Stimulated activated effector memory CD8-positive, alpha-beta T cell treated with anti-CD3 and anti-CD28 coated beads, Interleukin-12 subunit alpha, Interleukin-12 subunit beta, amount 100 ng/mL, for 72 hours (primary cell): ENCODE measurements around the gene SLC18A2.

Experiments
- ATAC-seq: fragments of 150-1000 bp; cut with Tn5 transposase; 2 replicates; pipeline ENCODE4 v1.10.0; 2021
- DNase-seq, 2 donors: peaks; one replicate each; pipeline ENCODE4 v3.0.0; 2021 to 2022; ENCODE audit warnings: low spot score in 2 of 2
- H3K27ac Mint-ChIP-seq: one replicate; pipeline ENCODE4 v1.8.0; 2022; ENCODE audit warnings: mild to moderate bottlenecking, mixed read lengths
- H3K36me3 Mint-ChIP-seq: one replicate; pipeline ENCODE4 v1.8.0; 2022; ENCODE audit warnings: mild to moderate bottlenecking, mixed read lengths
- H3K4me1 Mint-ChIP-seq: one replicate; pipeline ENCODE4 v1.8.0; 2022; ENCODE audit warnings: mixed read lengths
- H3K4me3 Mint-ChIP-seq: one replicate; pipeline ENCODE4 v1.8.0; 2022; ENCODE audit warnings: mild to moderate bottlenecking, mixed read lengths
- H3K9me3 Mint-ChIP-seq: one replicate; pipeline ENCODE4 v1.8.0; 2022; ENCODE audit warnings: mixed read lengths

Gene SLC18A2

DNA sequence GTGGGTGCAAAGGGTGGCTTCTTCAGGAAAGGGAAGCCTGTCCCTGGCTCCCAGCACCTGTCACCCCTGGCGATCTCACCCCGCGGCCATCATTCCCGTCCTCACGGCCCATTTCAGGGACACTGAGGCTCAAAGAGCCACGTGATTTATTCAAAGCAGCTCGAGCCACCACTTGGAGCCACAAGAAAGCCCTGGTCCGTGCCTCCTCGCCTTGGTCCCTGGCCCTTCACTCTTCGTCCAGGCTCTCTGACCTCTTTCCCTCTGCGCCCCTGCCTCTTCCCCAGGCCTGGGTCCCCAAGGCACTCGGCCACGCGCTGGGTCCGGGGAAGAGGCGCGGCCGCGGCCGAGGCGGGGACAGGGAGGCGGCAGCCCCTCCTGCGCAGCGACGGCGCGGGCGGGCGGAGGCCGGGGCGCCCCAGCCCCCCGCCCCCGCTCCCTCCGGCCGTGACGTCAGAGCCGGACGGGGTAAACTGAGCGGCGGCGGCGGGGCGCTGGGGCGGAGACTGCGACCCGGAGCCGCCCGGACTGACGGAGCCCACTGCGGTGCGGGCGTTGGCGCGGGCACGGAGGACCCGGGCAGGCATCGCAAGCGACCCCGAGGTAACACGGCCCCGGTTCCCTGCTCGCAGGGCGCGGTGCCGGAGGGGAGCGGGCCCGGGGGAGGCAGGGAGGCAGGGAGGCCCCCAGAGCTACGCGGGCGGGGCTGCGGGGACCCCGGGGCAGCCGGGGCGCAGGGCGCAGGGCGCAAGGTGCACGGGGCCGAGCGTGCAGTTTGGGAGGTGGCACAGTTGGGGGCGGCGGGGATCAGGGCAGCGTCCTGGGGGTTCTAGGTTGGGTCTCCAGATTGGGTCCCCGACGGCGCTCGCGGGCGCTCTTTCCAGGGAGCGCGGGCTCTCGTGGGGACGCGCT, at the start of gene SLC18A2:
TSS of gene SLC18A2 (plus strand) at position 494 of the 909 bp plus-strand sequence. CDS start 580 bp downstream, outside the sequence.
- H3K4me1 Mint-ChIP-seq, result no peaks in the 10 kb centered on the region
- no peak within 1 kb of the TSS for H3K4me3 Mint-ChIP-seq
- ATAC-seq (no peak), DNase-seq (no peak)
- H3K9me3 Mint-ChIP-seq, result peaks cover 2% of the 10 kb centered on the region
- no peak within 1 kb of the TSS for H3K27ac Mint-ChIP-seq
- H3K36me3 Mint-ChIP-seq, result no peaks in the 10 kb centered on the region

GRCh38 chr10:117197189-117197588, 43.7 kb upstream of the SLC18A2 start, which contains the start of gene KCNK18:
Gene KCNK18, plus strand, starts transcription at chr10:117197489. Its CDS starts 0 bp downstream, at chr10:117197489.
- H3K27ac Mint-ChIP-seq, result no peak within 1 kb of the TSS
- no peak for DNase-seq
- H3K4me1 Mint-ChIP-seq, result no peaks in the 10 kb centered on the region
- no peaks in the 10 kb centered on the region for H3K9me3 Mint-ChIP-seq
- ATAC-seq, result no peak
- no peak within 1 kb of the TSS for H3K4me3 Mint-ChIP-seq
- no peaks in the 10 kb centered on the region for H3K36me3 Mint-ChIP-seq

DNA sequence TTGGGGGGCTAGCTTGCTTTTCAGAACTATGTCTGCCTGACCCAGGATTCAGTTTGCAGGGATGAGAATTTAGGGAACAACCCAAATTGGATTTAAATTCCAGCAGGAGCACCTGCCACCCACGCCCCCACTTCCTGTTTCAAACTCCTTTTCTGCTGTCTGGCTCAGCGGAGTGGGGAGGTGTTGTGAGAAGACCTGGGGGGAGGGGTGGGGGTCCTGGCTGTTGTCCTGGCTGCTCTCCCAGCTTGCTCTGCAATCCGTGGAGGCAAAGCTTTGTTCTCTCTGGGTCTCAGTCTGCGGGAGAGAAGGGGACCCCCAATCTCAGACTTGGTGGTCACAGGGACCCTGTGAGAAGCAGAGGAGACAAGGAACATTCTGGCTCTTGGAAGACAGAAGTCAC, 42.8 kb upstream of the SLC18A2 start:
- Mint-ChIP-seq H3K4me1 (no peaks in the 10 kb centered on the region), H3K9me3 (no peaks in the 10 kb centered on the region), H3K36me3 (no peaks in the 10 kb centered on the region), H3K27ac (no peak overlapping the region), H3K4me3 (no peak overlapping the region)
- ATAC-seq, result no peak
- DNase-seq, result no peak

- H3K4me3 Mint-ChIP-seq, result no peak overlapping the region
- H3K36me3 Mint-ChIP-seq, result no peaks in the 10 kb centered on the region
- H3K9me3 Mint-ChIP-seq, result peaks cover 3% of the 10 kb centered on the region
- H3K4me1 Mint-ChIP-seq, result no peaks in the 10 kb centered on the region
- ATAC-seq (peak; percentile 20), DNase-seq (no peak)
- H3K27ac Mint-ChIP-seq, result no peak overlapping the region
These were observed 39.1 kb upstream of the SLC18A2 start for GRCh38 chr10:117201826-117202225.

GRCh38 chr10:117204316-117204715, 36.6 kb upstream of the SLC18A2 start:
- no peak overlapping the region for H3K4me3 Mint-ChIP-seq
- H3K27ac Mint-ChIP-seq, result no peak overlapping the region
- no peak for ATAC-seq
- no peak for DNase-seq
- H3K9me3 Mint-ChIP-seq, result peaks cover 3% of the 10 kb centered on the region
- no peaks in the 10 kb centered on the region for H3K36me3 Mint-ChIP-seq
- no peaks in the 10 kb centered on the region for H3K4me1 Mint-ChIP-seq

DNA sequence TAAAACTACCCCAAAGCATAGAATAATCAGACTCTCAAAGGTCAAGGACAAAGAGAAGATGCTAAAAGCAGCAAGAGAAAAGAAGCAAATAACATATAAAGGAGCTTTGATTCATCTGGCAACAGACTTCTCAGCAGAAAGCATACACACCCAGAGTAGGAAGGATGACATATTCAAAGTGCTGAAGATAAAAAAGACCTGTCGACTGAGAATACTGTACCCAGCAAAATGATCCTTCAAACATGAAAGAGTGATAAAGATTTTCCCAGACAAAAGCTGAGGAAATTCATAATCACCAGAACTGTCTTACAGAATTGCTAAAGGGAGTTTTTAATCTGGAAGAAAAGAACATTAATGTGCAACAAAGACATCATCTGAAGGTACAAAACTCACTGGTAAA, 28.7 kb upstream of the SLC18A2 start:
- H3K36me3 Mint-ChIP-seq, result no peaks in the 10 kb centered on the region
- H3K27ac Mint-ChIP-seq, result no peak overlapping the region
- H3K4me1 Mint-ChIP-seq, result peaks cover 5% of the 10 kb centered on the region
- H3K4me3 Mint-ChIP-seq, result no peak overlapping the region
- DNase-seq (no peak), ATAC-seq (no peak)
- H3K9me3 Mint-ChIP-seq, result peaks cover 13% of the 10 kb centered on the region

- no peak overlapping the region for H3K4me3 Mint-ChIP-seq
- no peak overlapping the region for H3K27ac Mint-ChIP-seq
- no peak for ATAC-seq
- no peak for DNase-seq
- no peaks in the 10 kb centered on the region for H3K36me3 Mint-ChIP-seq
- peaks cover 9% of the 10 kb centered on the region for H3K4me1 Mint-ChIP-seq
- H3K9me3 Mint-ChIP-seq, result peaks cover 13% of the 10 kb centered on the region
These were observed 26.5 kb upstream of the SLC18A2 start for GRCh38 chr10:117214401-117214800.

DNA sequence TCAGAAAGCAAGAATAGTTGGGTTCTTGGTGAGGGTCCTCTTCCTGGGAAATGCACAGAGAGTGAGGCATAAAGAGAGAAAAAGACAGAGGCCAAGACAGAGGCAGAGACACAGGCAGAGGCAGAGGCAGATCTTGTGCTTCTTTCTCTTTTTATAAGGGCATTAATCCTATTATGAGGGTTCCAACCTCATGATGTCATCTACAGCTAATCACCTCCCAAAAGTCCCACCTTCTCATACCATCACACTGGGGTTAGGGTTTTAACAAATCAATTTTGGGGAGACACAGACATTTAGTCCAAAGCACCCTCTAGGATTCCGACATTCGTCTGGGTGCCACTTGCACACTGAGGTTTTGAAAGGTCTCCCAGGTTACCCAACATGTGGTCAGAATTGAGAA, 25.8 kb upstream of the SLC18A2 start:
- no peak overlapping the region for H3K27ac Mint-ChIP-seq
- peaks cover 9% of the 10 kb centered on the region for H3K4me1 Mint-ChIP-seq
- DNase-seq (no peak), ATAC-seq (no peak)
- peaks cover 13% of the 10 kb centered on the region for H3K9me3 Mint-ChIP-seq
- H3K4me3 Mint-ChIP-seq, result no peak overlapping the region
- no peaks in the 10 kb centered on the region for H3K36me3 Mint-ChIP-seq

DNA sequence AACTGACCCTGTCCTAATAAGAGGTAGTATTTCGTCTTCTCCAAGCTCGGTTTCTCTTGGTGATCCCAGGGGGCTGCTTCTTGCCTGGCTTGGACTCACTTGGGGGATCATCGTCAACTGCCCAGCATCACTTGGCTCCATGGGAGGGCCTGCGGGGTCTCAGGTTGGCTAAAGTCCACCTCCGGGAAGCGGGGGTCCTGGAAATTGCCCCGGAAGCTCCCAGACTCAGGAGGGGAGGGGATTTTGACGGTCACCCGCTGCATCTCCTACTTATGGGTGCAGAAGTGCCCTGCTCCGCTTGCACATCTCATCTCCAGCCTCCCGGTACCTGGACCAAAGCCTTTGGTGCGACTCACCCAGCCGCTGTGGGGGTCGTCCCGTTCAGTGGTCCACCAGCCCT, 24.9 kb upstream of the SLC18A2 start:
- ATAC-seq (no peak), DNase-seq (no peak)
- H3K9me3 Mint-ChIP-seq, result peaks cover 13% of the 10 kb centered on the region
- H3K4me1 Mint-ChIP-seq, result peaks cover 9% of the 10 kb centered on the region
- H3K4me3 Mint-ChIP-seq, result peak overlapping the region; percentile 75
- no peaks in the 10 kb centered on the region for H3K36me3 Mint-ChIP-seq
- H3K27ac Mint-ChIP-seq, result no peak overlapping the region

DNA sequence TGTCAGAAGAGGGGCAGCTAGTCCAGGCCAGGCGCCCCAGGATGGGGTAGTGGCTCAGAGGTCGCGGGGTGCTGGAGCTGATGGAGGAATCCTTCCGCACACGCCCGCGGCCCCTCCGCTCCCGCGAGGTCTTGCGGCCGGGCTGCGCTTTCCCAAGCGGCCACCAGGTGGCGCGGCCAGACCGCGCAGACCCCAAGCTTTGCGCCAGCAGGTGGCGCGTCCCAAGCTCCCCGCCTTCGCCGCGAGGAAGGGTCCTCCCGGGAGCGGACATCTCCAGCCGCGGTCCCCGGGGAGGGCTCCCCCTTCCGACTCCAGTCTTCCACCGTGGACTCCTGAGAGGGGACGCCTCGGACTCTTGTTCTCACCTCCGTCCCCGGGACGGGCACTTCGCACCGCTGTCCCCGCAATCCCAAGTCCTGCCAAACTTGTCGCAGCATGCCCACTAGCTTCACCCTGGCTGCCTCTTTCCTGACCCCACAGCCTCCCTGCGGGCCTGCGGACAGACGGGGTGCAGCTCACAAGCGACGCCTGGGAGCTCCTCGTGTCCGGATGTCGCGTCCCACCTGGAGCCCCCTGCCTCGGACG, 24.2 kb upstream of the SLC18A2 start:
- peaks cover 7% of the 10 kb centered on the region for H3K9me3 Mint-ChIP-seq
- ATAC-seq, result peak; percentile 76
- peaks cover 9% of the 10 kb centered on the region for H3K4me1 Mint-ChIP-seq
- H3K36me3 Mint-ChIP-seq, result no peaks in the 10 kb centered on the region
- peak overlapping the region; percentile 75 for H3K4me3 Mint-ChIP-seq
- peak; percentile 79 to 82 for DNase-seq
- H3K27ac Mint-ChIP-seq, result peak overlapping the region; percentile 48

DNA sequence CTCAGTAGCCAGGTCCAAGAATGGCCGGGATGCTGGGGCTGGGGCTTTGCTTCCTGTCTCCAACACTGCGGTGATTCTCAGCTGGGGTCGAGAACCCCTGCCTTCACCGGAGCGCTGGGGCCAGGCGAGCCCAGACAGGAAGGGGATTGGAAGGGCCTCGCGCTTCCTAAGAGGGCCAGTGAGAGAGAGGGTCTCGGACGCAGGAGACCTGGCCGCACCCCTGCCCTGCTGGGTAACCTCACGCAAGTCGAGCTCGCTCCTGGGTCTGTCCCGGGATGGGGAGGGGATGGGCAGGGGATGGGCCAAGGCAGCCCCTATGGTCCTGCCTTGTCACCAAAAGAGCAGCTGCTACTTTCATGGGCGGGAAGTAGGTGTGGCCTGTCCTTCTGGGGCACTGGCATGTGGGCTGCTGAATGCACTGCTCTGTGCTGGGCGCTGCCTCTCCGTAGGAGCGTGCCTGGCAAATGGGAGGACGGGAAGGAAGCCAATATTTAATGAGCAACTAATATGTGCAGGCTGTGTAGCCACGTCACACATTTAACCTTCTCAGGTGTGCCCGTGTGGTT, 23.6 kb upstream of the SLC18A2 start:
- H3K27ac Mint-ChIP-seq, result peak overlapping the region; percentile 48
- H3K4me1 Mint-ChIP-seq, result peaks cover 9% of the 10 kb centered on the region
- H3K4me3 Mint-ChIP-seq, result peak overlapping the region; percentile 75
- no peaks in the 10 kb centered on the region for H3K36me3 Mint-ChIP-seq
- H3K9me3 Mint-ChIP-seq, result peaks cover 3% of the 10 kb centered on the region
- DNase-seq (peak; percentile 2 to 53), ATAC-seq (peak; percentile 55)

GRCh38 chr10:117218654-117219053, 22.3 kb upstream of the SLC18A2 start:
- H3K27ac Mint-ChIP-seq, result no peak overlapping the region
- no peak overlapping the region for H3K4me3 Mint-ChIP-seq
- H3K9me3 Mint-ChIP-seq, result no peaks in the 10 kb centered on the region
- no peaks in the 10 kb centered on the region for H3K36me3 Mint-ChIP-seq
- ATAC-seq, result no peak
- no peak for DNase-seq
- H3K4me1 Mint-ChIP-seq, result peaks cover 9% of the 10 kb centered on the region

DNA sequence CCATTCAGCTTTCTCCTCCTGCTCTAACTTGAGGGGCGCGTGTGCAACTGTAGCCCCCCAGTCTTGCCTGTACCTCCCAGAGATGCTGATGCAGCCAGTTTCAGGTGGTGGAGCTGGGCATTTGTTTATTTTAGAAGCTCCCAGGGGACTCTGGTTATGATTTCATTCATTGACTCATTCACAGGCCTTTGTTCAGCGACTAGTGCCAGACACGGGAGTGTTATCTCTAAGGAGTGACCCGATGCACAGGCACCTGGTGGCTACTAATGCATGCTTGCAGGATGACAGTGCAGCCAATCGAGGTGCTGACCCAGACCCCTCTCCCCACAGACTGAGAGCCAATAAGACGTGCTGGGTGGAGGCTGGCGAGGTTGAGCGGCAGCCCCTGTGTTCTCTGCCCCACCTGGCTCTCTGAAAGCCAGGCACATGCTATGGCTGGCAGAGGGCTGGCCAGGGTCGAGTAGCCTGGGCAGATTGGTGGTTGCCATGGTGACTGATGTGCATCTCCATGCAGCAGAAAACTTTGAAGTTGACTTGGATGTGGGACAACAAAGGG, 19.7 kb upstream of the SLC18A2 start:
- no peak overlapping the region for H3K27ac Mint-ChIP-seq
- DNase-seq (no peak), ATAC-seq (no peak)
- no peak overlapping the region for H3K4me3 Mint-ChIP-seq
- H3K36me3 Mint-ChIP-seq, result no peaks in the 10 kb centered on the region
- H3K4me1 Mint-ChIP-seq, result peaks cover 9% of the 10 kb centered on the region
- no peaks in the 10 kb centered on the region for H3K9me3 Mint-ChIP-seq

DNA sequence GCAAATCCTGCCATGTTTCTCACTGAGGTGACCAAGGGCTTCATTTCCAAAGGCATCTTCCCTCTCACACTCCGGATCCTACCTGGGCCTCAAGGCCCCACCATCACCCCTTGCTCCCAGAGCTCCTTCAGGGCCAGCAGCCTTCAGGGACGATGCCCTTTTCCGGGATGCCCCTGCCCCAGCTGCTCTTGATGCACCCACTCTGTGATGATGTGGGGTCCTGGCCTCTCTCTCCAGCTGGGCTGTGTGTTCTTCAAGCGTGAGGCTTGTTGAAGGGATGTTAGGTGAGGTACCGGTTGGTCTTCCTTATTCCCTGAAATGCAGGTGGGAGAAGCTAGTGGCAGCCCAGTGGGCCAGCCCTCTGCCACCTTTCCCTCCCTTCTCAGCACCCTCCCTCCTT, 18.4 kb upstream of the SLC18A2 start:
- no peaks in the 10 kb centered on the region for H3K9me3 Mint-ChIP-seq
- no peak overlapping the region for H3K4me3 Mint-ChIP-seq
- H3K27ac Mint-ChIP-seq, result no peak overlapping the region
- no peak for DNase-seq
- no peaks in the 10 kb centered on the region for H3K36me3 Mint-ChIP-seq
- no peak for ATAC-seq
- no peaks in the 10 kb centered on the region for H3K4me1 Mint-ChIP-seq

DNA sequence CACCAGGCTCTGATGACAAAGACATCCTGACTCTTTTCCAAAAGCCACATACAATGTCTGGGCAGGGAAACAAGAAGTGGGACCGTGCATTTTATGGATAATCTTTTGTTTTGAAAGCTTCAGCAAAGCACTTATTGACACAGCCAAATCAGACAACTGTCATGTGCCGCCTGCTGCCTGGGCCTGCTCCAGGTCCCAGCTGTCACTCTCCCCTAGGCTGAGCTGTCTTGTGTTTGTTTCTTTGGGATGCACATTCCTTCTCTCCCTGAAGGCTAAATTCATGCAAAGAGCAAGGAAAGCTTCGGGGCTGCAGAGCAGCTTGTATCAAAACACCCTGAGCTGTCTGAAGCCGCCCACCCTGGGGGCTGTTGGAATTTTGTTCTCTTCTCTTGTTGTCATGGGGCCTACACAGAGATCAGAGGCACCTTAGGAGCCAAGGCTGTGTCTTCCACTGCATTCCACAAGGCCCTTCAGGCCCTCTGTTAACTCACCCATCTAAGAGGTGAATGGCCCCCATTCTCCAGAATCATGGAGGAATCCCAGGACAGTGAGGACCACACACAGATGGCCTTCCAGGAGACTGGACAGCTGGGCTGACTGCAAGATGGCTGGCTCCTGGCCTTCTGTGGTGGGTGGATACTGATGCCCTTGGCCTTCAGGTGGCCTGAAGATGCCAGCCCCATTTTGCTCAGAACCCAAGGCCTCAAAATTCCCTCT, 17.8 kb upstream of the SLC18A2 start:
- ATAC-seq (no peak), DNase-seq (no peak)
- H3K27ac Mint-ChIP-seq, result no peak overlapping the region
- no peaks in the 10 kb centered on the region for H3K36me3 Mint-ChIP-seq
- no peaks in the 10 kb centered on the region for H3K4me1 Mint-ChIP-seq
- H3K9me3 Mint-ChIP-seq, result no peaks in the 10 kb centered on the region
- H3K4me3 Mint-ChIP-seq, result no peak overlapping the region
